Measurements from ENCODE around the gene SYNC.

DNA sequence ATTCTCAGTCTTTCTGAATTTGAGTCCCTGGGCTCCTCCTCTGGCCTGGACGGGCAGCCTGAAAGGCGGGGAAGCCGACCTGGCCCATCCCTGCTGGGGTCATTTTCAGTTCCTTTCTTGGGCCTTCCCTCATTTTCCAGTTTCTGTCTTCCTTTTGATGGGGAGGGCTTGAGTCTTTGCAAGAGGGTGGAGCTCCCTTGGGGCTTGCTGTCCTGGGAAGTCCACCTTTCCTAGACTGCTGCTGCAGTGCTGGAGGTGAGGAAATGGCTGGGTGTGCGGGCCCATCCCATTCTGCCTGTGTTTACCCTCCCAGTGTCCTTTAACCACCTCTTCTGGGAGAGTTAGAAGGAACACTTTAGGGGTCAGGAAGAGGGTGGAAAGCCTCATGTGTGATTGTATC, 40.4 kb upstream of the SYNC start:
- TF ChIP-seq ELF4 (IDR thresholded peaks at IDR 0.05) (no peak), SP1 (IDR thresholded peaks at IDR 0.05) (no peak), SUZ12 (IDR thresholded peaks at IDR 0.05) (no peak), TARDBP (IDR thresholded peaks at IDR 0.05) (no peak), FOXA1 (IDR thresholded peaks at IDR 0.05) (no peak), ARNT (IDR thresholded peaks at IDR 0.05) (no peak), CTBP1 (IDR thresholded peaks at IDR 0.05; ENCODE audit: borderline replicate concordance) (no peak), FOXM1 (IDR thresholded peaks at IDR 0.05; ENCODE audit: borderline replicate concordance) (no peak)

Data from HEK293T (cell line).